ENCODE data around the gene SNHG17. TPM values are rescaled to one million over a fixed set of nuclear protein-coding genes. Genes with fewer than 3 reads are reported as not detected.
"Not testable (repeated sequence)": the region's sequence is repeated elsewhere in the genome, so short reads cannot be mapped to it uniquely, and the experiment has no call there.

Gene SNHG17
- total RNA-seq, 1 experiment from 2014 or later, result 41.5 TPM

DNA sequence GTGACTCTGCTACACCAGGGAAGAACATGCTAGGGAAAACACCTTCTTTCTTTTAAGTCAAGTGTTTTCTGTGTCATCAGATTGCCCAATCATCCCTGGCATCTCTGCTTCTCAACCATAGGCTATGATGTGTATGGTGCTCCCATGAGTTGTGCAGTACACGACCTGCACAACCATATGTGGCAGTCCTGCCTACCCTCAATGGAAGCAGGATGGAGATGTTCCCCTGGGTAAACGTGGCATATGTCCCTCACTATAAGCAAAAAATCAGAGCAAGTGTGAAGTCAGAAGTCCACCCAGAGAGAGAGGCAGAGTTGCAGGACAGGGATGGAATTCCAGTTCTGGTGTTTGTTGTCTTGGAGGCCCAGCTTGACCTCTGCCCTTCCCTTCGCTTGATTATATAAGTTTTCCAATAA lies 10.3 kb upstream of the SNHG17 start:
- intact Hi-C loops (cut with micrococcal nuclease; ENCODE audit: unreplicated experiment), result no loop called here
- Histone ChIP-seq H3K4me1 (replicated peaks; ENCODE audit: insufficient read depth) (no peaks in the 10 kb centered on the region), H3K36me3 (ENCODE audit: low read depth) (no peaks in the 10 kb centered on the region; the same call in 1 of the 2 replicates), H3K9me3 (ENCODE audit: insufficient read depth, low read depth) (no peaks in the 10 kb centered on the region), H3K79me2 (ENCODE audit: low read depth) (peaks cover 13% of the 10 kb centered on the region), H3K27ac (no peak overlapping the region), H3K27me3 (ENCODE audit: insufficient read depth, low read depth) (no peaks in the 10 kb centered on the region), H3K4me3 (no peak overlapping the region), H4K20me1 (ENCODE audit: insufficient read depth) (no peaks in the 10 kb centered on the region), H2AFZ (no peak overlapping the region), H3K9me2 (ENCODE audit: insufficient read depth) (no peaks in the 10 kb centered on the region), H3K4me2 (no peak overlapping the region), H3F3A (ENCODE audit: insufficient read depth, low read depth) (no peaks in the 10 kb centered on the region)
- DNase-seq, result no peak
- no TSS peak for BruUV-seq (replicated peaks)
- ChIA-PET POLR2A (ENCODE audit: unreplicated experiment) (no interaction called here), CTCF (interaction anchor here (0.8 kb wide), 1 partner anchor 10 kb away, joined by 3 read pairs; the partner anchor contains the start of gene SNHG17)
- no peak for TF ChIP-seq EZH2 (IDR thresholded peaks at IDR 0.05; ENCODE audit: low read depth)
- TF ChIP-seq CTCF (conservative IDR thresholded peaks at IDR 0.05), result no peak

GRCh38 chr20:38441916-38442315 lies 6.8 kb upstream of the SNHG17 start:
- Histone ChIP-seq H3K9me3 (ENCODE audit: insufficient read depth, low read depth) (no peaks in the 10 kb centered on the region), H3K4me2 (no peak overlapping the region), H2AFZ (no peak overlapping the region), H3K79me2 (ENCODE audit: low read depth) (peaks cover 4% of the 10 kb centered on the region), H3K27ac (no peak overlapping the region), H3K27me3 (ENCODE audit: insufficient read depth, low read depth) (no peaks in the 10 kb centered on the region), H3K36me3 (ENCODE audit: low read depth) (no peaks in the 10 kb centered on the region), H3F3A (ENCODE audit: insufficient read depth, low read depth) (no peaks in the 10 kb centered on the region), H3K4me3 (no peak overlapping the region), H4K20me1 (ENCODE audit: insufficient read depth) (no peaks in the 10 kb centered on the region), H3K9me2 (ENCODE audit: insufficient read depth) (no peaks in the 10 kb centered on the region), H3K4me1 (replicated peaks; ENCODE audit: insufficient read depth) (no peaks in the 10 kb centered on the region)
- intact Hi-C loops (cut with micrococcal nuclease; ENCODE audit: unreplicated experiment), result no loop called here
- BruUV-seq (replicated peaks), result no TSS peak
- TF ChIP-seq CTCF (conservative IDR thresholded peaks at IDR 0.05) (no peak), EZH2 (IDR thresholded peaks at IDR 0.05; ENCODE audit: low read depth) (no peak)
- ChIA-PET CTCF (interaction anchor here (1.3 kb wide), 1 partner anchor 31 kb away, joined by 3 read pairs; the partner anchor contains the start of gene RALGAPB), POLR2A (ENCODE audit: unreplicated experiment) (no interaction called here)
- DNase-seq, result no peak

- POLR2A ChIA-PET (ENCODE audit: unreplicated experiment); H3K36me3 ChIP-seq (ENCODE audit: low read depth); H3K9me2 ChIP-seq (ENCODE audit: insufficient read depth); DNase-seq; H4K20me1 ChIP-seq (ENCODE audit: insufficient read depth); H3K9me3 ChIP-seq (ENCODE audit: insufficient read depth, low read depth); H3K4me1 ChIP-seq (replicated peaks; ENCODE audit: insufficient read depth); H3F3A ChIP-seq (ENCODE audit: insufficient read depth, low read depth); H3K27me3 ChIP-seq (ENCODE audit: insufficient read depth, low read depth); H2AFZ ChIP-seq; H3K27ac ChIP-seq; H3K79me2 ChIP-seq (ENCODE audit: low read depth); intact Hi-C loops (cut with micrococcal nuclease; ENCODE audit: unreplicated experiment); H3K4me2 ChIP-seq; H3K4me3 ChIP-seq; BruUV-seq (replicated peaks): not testable (repeated sequence)
- CTCF ChIA-PET, result interaction anchor here (1.3 kb wide), 1 partner anchor 32 kb away, joined by 3 read pairs; the partner anchor contains the start of gene RALGAPB
Observed at GRCh38 chr20:38441110-38441509, 6.0 kb upstream of the SNHG17 start.

DNA sequence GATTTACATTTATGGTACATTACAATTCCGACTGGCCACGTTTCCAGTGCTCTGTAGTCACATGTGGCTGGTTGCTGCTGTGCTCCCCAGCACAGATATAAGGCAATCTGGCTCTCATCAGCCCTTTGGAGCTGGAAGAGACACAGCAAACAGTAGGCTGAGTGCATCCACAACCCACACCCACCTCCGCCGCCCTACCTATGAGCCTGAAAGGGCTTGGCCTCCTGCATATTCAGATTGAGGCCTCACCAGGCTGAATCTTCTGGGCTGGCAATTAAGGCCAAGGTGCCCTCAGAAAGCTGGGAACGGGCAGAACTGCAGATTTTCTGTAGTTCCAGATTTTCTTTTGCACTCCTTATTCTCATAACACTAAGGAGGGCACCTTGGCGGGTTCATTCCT lies 2.7 kb upstream of the SNHG17 start:
- ChIA-PET POLR2A (ENCODE audit: unreplicated experiment) (no interaction called here), CTCF (interaction anchor here (0.7 to 1.4 kb wide), 3 partner anchors 20 to 36 kb away, joined by 3 to 21 read pairs (median 10); partner anchors contain the start of gene RALGAPB)
- intact Hi-C loops (cut with micrococcal nuclease; ENCODE audit: unreplicated experiment), result no loop called here
- H3K9me3 ChIP-seq (ENCODE audit: insufficient read depth, low read depth), result no peaks in the 10 kb centered on the region
- H3K4me3 ChIP-seq, result no peak overlapping the region
- no peak for DNase-seq
- H3K27me3 ChIP-seq (ENCODE audit: insufficient read depth, low read depth), result no peaks in the 10 kb centered on the region
- H3K27ac ChIP-seq, result no peak overlapping the region
- no peaks in the 10 kb centered on the region for H3K9me2 ChIP-seq (ENCODE audit: insufficient read depth)
- H2AFZ ChIP-seq, result no peak overlapping the region
- no TSS peak for BruUV-seq (replicated peaks)
- peaks cover 17% of the 10 kb centered on the region for H4K20me1 ChIP-seq (ENCODE audit: insufficient read depth)
- H3F3A ChIP-seq (ENCODE audit: insufficient read depth, low read depth), result peaks cover 16% of the 10 kb centered on the region; the same call in 1 of the 2 replicates
- peaks cover 15% of the 10 kb centered on the region for H3K4me1 ChIP-seq (replicated peaks; ENCODE audit: insufficient read depth)
- peaks cover 19% of the 10 kb centered on the region for H3K36me3 ChIP-seq (ENCODE audit: low read depth)
- H3K4me2 ChIP-seq, result no peak overlapping the region
- peaks cover 24% of the 10 kb centered on the region for H3K79me2 ChIP-seq (ENCODE audit: low read depth)
- TF ChIP-seq CTCF (conservative IDR thresholded peaks at IDR 0.05), result no peak
- TF ChIP-seq EZH2 (IDR thresholded peaks at IDR 0.05; ENCODE audit: low read depth), result no peak

Measured in PC-9 (cell line).